Measurements from ENCODE around the gene CRYGC. TPM values are rescaled to one million over a fixed set of nuclear protein-coding genes. Genes with fewer than 3 reads are reported as not detected.

The CRYGC gene
- total RNA-seq, 1 donor from 2014 or later = not detected

Other genes with a start within 250 kb of the CRYGC start
- gene PLEKHM3, start 104.3 kb downstream of the CRYGC start, total RNA-seq = 6.3 and 11.2 TPM in 2 replicates
- gene CRYGD, start 5.3 kb downstream of the CRYGC start, total RNA-seq = not detected in 2 replicates
- gene CRYGB, start 16.3 kb upstream of the CRYGC start, total RNA-seq = not detected in 2 replicates
- gene CRYGA, start 33.8 kb upstream of the CRYGC start, total RNA-seq = not detected in 2 replicates
- not detected in 2 replicates for gene C2orf80, start 60.2 kb upstream of the CRYGC start, total RNA-seq
- 98.9 and 108 TPM in 2 replicates for gene IDH1, start 125.2 kb upstream of the CRYGC start, total RNA-seq
- 24.2 and 29.1 TPM in 2 replicates for gene PIKFYVE, start 136.4 kb upstream of the CRYGC start, total RNA-seq